ENCODE data around the gene SLC13A3. TPM values are rescaled to one million over a fixed set of nuclear protein-coding genes. Genes with fewer than 3 reads are reported as not detected.

SLC13A3 gene
- total and polyA plus RNA-seq, 12 donors: 0.13 to 1.2 (median 0.58) TPM

DNA sequence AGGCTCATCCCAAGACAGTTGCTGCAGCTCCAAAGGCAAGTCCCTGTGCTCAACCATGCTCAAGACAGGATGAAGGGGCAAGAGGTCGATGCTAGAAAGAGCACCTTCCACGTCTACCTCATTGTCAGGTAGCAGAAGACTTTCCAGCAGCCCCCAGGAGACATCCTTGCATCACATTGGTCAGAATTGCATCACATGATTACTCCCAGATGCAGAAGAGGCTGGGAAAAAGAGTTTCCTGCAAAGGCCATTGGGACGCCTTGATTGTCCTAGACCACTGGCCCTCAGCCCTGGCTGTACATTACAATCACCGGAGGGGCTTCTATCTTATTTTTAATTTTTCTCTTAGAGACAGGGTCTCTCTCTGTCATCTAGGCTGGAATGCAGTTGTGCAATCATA lies 120.6 kb downstream of the SLC13A3 start:
- WGBS, 2 donors: 58 to 70% methylated on average over 4 of the region's 4 CpGs
- TF ChIP-seq, protein P1, sequence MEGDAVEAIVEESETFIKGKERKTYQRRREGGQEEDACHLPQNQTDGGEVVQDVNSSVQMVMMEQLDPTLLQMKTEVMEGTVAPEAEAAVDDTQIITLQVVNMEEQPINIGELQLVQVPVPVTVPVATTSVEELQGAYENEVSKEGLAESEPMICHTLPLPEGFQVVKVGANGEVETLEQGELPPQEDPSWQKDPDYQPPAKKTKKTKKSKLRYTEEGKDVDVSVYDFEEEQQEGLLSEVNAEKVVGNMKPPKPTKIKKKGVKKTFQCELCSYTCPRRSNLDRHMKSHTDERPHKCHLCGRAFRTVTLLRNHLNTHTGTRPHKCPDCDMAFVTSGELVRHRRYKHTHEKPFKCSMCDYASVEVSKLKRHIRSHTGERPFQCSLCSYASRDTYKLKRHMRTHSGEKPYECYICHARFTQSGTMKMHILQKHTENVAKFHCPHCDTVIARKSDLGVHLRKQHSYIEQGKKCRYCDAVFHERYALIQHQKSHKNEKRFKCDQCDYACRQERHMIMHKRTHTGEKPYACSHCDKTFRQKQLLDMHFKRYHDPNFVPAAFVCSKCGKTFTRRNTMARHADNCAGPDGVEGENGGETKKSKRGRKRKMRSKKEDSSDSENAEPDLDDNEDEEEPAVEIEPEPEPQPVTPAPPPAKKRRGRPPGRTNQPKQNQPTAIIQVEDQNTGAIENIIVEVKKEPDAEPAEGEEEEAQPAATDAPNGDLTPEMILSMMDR (IDR thresholded peaks at IDR 0.05): no peak
- Histone ChIP-seq H3K36me3 (no peaks in the 10 kb centered on the region), H3K4me1 (no peaks in the 10 kb centered on the region), H3K4me3 (no peak overlapping the region), H3K27me3 (peaks cover 0 to 46% (median 22%) of the 10 kb centered on the region in 7 donors), H3K9me3 (no peaks in the 10 kb centered on the region), H3K27ac (no peak overlapping the region)
- intact Hi-C loops (cut with DNase I): loop anchor here in 1 of 10 donors (10.0 kb wide), 1 partner anchor 124 kb away; the partner anchor contains the start of gene SLC13A3
- ATAC-seq (no peak), DNase-seq (no peak)

DNA sequence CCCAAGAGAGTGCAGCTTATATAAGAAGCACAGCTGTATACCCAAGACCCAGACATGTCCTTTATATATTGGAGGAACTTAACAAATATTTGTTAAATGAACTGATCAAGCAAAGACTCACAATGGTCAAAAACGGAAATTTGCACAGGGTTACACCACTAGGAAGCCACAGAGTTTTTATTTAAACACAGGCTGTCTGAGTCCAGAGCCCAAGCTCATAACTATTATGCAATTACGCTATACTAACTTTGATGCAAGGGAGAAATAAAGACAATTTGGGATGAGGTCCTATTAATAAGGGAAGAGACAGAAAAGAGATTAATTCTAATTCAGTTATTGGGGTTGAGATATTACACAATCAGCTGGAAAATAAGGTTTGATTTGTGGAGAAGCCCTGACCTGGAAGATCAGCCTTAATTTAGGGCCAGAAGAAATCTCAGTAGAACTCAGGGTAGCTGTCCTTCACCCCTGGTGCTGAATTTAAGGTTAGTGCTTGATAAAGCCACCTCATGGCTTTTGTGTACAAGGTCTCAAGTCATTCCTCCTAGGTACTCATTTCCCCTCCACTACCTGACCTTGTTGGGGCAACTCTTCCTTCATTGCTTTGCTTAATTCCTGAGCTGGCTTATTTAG lies 127.4 kb downstream of the SLC13A3 start:
- Histone ChIP-seq H3K9me3 (peaks cover 0 to 4% (median 0%) of the 10 kb centered on the region in 11 donors), H3K36me3 (no peaks in the 10 kb centered on the region), H3K4me1 (no peaks in the 10 kb centered on the region), H3K27me3 (peaks cover 0 to 35% (median 21%) of the 10 kb centered on the region in 7 donors), H3K27ac (no peak overlapping the region), H3K4me3 (no peak overlapping the region)
- DNase-seq (no peak), ATAC-seq (no peak)
- 51% methylated on average over 2 of the region's 2 CpGs for WGBS, 2 donors
- intact Hi-C loops (cut with DNase I): loop anchor here in 3 of 10 donors (5.0 to 10.0 kb wide), 2 partner anchors 158 to 161 kb away; partner anchors contain the start of gene TP53RK (in 1 of the 3)
- TF ChIP-seq, protein P1 (IDR thresholded peaks at IDR 0.05): no peak

- WGBS, 2 donors: 41 to 48% methylated on average over 5 of the region's 5 CpGs
- ATAC-seq: no peak
- Histone ChIP-seq H3K27ac (no peak overlapping the region), H3K4me1 (no peaks in the 10 kb centered on the region), H3K4me3 (no peak overlapping the region), H3K36me3 (no peaks in the 10 kb centered on the region), H3K27me3 (peaks cover 0 to 34% (median 20%) of the 10 kb centered on the region in 7 donors), H3K9me3 (peaks cover 0 to 4% (median 0%) of the 10 kb centered on the region in 11 donors)
- TF ChIP-seq, protein P1 (IDR thresholded peaks at IDR 0.05): no peak
- no peak for DNase-seq
- intact Hi-C loops (cut with DNase I): loop anchor here in 3 of 10 donors (5.0 to 10.0 kb wide), 2 partner anchors 159 to 162 kb away; partner anchors contain the start of gene TP53RK (in 1 of the 3)
Measured at GRCh38 chr20:46523108-46523507, 128.2 kb downstream of the SLC13A3 start.

DNA sequence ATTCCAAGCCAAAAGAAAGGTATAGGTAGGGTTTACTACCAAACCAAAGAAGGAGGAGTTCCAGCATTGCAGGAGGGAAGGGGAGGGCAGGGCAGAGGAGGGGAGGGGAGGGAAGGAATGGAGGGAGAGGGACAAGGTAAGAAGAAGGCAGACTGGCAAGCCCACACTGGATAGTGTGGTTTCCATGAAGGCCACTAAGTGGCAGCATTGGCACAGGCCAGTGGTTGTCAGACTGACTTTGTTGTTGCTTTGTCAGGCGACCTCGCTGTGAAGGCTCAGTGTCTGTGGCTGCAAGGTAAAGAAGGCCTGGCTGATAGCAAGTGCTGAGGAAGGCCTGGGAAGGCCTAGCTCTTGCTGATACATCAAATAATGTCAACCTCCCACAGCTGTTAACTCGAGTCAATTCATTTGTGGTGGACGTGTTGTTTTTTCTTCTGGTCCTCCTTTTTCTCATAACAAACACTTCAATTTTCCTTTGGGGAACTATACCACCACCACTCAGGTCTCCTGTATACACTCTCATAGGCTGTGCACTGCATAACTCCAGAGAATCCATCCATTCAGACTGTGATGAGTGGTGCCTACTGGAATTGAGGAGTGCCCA lies 130.2 kb downstream of the SLC13A3 start:
- H3K36me3 ChIP-seq: no peaks in the 10 kb centered on the region
- intact Hi-C loops (cut with DNase I): loop anchor here in 6 of 10 donors (1.0 to 10.0 kb wide), 4 partner anchors 160 to 164 kb away; partner anchors contain the start of gene TP53RK (in 1 of the 6)
- no peaks in the 10 kb centered on the region for H3K4me1 ChIP-seq
- 28 to 34% methylated on average over 4 of the region's 4 CpGs for WGBS, 2 donors
- ATAC-seq (peak in 3 of 8 donors; percentile 55 to 68 (median 58)), DNase-seq (peak in 1 of 2 donors; percentile 4)
- no peak overlapping the region for H3K27ac ChIP-seq
- H3K27me3 ChIP-seq: peaks cover 0 to 32% (median 26%) of the 10 kb centered on the region in 7 donors
- H3K9me3 ChIP-seq: peaks cover 0 to 4% (median 0%) of the 10 kb centered on the region in 11 donors
- no peak overlapping the region for H3K4me3 ChIP-seq
- TF ChIP-seq, protein P1 (IDR thresholded peaks at IDR 0.05): peak in 8 of 9 donors; percentile 28 to 67 (median 58)

Measured in heart right ventricle (tissue), 16 donors.